WTC11 (cell line): ENCODE measurements around the gene PNPO. TPM values are rescaled to one million over a fixed set of nuclear protein-coding genes. Genes with fewer than 3 reads are reported as not detected.

Experiments used
- ATAC-seq: fragments of 200-7000 bp; cut with Tn5 transposase; 2 replicates; pipeline ENCODE4 v1.10.0; 2021; ENCODE audit warnings: mild to moderate bottlenecking, moderate library complexity
- CTCF ChIA-PET: fragments of 300-600 bp; sonication (Branson Sonifier 250); formaldehyde crosslinking; loops from one replicate; lab custom pipeline; 2021; ENCODE audit warnings: antibody characterized with exemption; lab: Charles Lee
- POLR2A ChIA-PET: fragments of 350-600 bp; sonication (Branson Sonifier 250); formaldehyde crosslinking; loops from one replicate; lab custom pipeline; 2021; ENCODE audit warnings: antibody characterized with exemption; lab: Charles Lee
- DNase-seq: peaks from one replicate; pipeline ENCODE4 v3.0.0; 2021; ENCODE audit warnings: low spot score
- H3K27ac Mint-ChIP-seq: 2 replicates; pipeline ENCODE4 v1.8.0; 2021; ENCODE audit warnings: mixed read lengths
- H3K27me3 Mint-ChIP-seq: 2 replicates; pipeline ENCODE4 v1.8.0; 2021; ENCODE audit warnings: low read depth, mild to moderate bottlenecking, moderate library complexity, mixed read lengths
- H3K36me3 Mint-ChIP-seq: 2 replicates; pipeline ENCODE4 v1.8.0; 2021; ENCODE audit warnings: mixed read lengths
- H3K4me1 Mint-ChIP-seq: 2 replicates; pipeline ENCODE4 v1.8.0; 2022; ENCODE audit warnings: mixed read lengths
- H3K4me3 Mint-ChIP-seq: 2 replicates; pipeline ENCODE4 v1.8.0; 2021; ENCODE audit warnings: mild to moderate bottlenecking, moderate library complexity, mixed read lengths
- H3K9me3 Mint-ChIP-seq: 2 replicates; pipeline ENCODE4 v1.8.0; 2021; ENCODE audit warnings: mixed read lengths
- CREB1 ChIP-seq: sonication (generic); formaldehyde crosslinking; IDR thresholded peaks from 2 replicates; pipeline ENCODE4 v1.8.0; 2023; ENCODE audit warnings: mild to moderate bottlenecking, missing genetic modification reagents
- FOXK1 ChIP-seq: sonication (generic); formaldehyde crosslinking; IDR thresholded peaks from 2 replicates; pipeline ENCODE4 v1.8.0; 2022; ENCODE audit warnings: mild to moderate bottlenecking, moderate library complexity, missing genetic modification reagents
- GABPB1 ChIP-seq: sonication (generic); formaldehyde crosslinking; IDR thresholded peaks from 2 replicates; pipeline ENCODE4 v1.8.1; 2023; ENCODE audit warnings: mild to moderate bottlenecking, missing genetic modification reagents
- GRHL2 ChIP-seq: fragments of 250-450 bp; sonication (Bioruptor Pico); IDR thresholded peaks from 2 replicates; pipeline ENCODE4 v1.8.0; 2022; ENCODE audit warnings: mild to moderate bottlenecking, moderate library complexity; ENCODE audit not compliant: insufficient replicate concordance, severe bottlenecking
- KAT7 ChIP-seq: sonication (generic); formaldehyde crosslinking; IDR thresholded peaks from 2 replicates; pipeline ENCODE4 v1.8.1; 2023; ENCODE audit warnings: missing genetic modification reagents, mild to moderate bottlenecking, borderline replicate concordance
- MYBL2 ChIP-seq: sonication (generic); formaldehyde crosslinking; IDR thresholded peaks from 2 replicates; pipeline ENCODE4 v1.8.1; 2023; ENCODE audit warnings: mild to moderate bottlenecking, moderate library complexity, missing genetic modification reagents
- NR2C2 ChIP-seq: sonication (generic); formaldehyde crosslinking; IDR thresholded peaks from 2 replicates; pipeline ENCODE4 v1.8.0; 2022; ENCODE audit warnings: mild to moderate bottlenecking, missing genetic modification reagents
- OVOL2 ChIP-seq: fragments of 250-450 bp; sonication (Bioruptor Pico); IDR thresholded peaks from 2 replicates; pipeline ENCODE4 v1.9.0; 2021; ENCODE audit warnings: mild to moderate bottlenecking, borderline replicate concordance
- TEAD4 ChIP-seq: sonication (generic); formaldehyde crosslinking; IDR thresholded peaks from 2 replicates; pipeline ENCODE4 v1.8.0; 2022; ENCODE audit warnings: mild to moderate bottlenecking, missing genetic modification reagents
- ZNF138 ChIP-seq: sonication (generic); formaldehyde crosslinking; conservative IDR thresholded peaks from 2 replicates; pipeline ENCODE4 v1.8.1; 2022; ENCODE audit warnings: mild to moderate bottlenecking, moderate library complexity, missing genetic modification reagents
- ZNF263 ChIP-seq: sonication (generic); formaldehyde crosslinking; IDR thresholded peaks from 2 replicates; pipeline ENCODE4 v1.8.1; 2022; ENCODE audit warnings: low read depth, mild to moderate bottlenecking, moderate library complexity, missing genetic modification reagents
- ZNF416 ChIP-seq: fragments of 250-450 bp; sonication (Bioruptor Pico); IDR thresholded peaks from 2 replicates; pipeline ENCODE4 v1.9.0; 2021; ENCODE audit warnings: mild to moderate bottlenecking, inconsistent platforms
- total RNA-seq: library from RNA; stranded (reverse); gene quantifications from 3 replicates; pipeline ENCODE4 v1.2.3, GENCODE V29; 2021
- TF ChIP-seq, protein P1 (sequence below): sonication (generic); formaldehyde crosslinking; IDR thresholded peaks from 2 replicates; pipeline ENCODE4 v1.8.0; 2023; ENCODE audit warnings: missing genetic modification reagents, mild to moderate bottlenecking, borderline replicate concordance
- TF ChIP-seq, protein P2 (sequence below): fragments of 250-450 bp; sonication (Bioruptor Pico); IDR thresholded peaks from 2 replicates; pipeline ENCODE4 v1.8.0; 2021; ENCODE audit warnings: mild to moderate bottlenecking
- TF ChIP-seq, protein P3 (sequence below): sonication (generic); formaldehyde crosslinking; IDR thresholded peaks from 2 replicates; pipeline ENCODE4 v1.8.1; 2023; ENCODE audit warnings: mild to moderate bottlenecking, moderate library complexity, missing genetic modification reagents
- TF ChIP-seq, protein P4 (sequence below): sonication (generic); formaldehyde crosslinking; conservative IDR thresholded peaks from 2 replicates; pipeline ENCODE4 v1.8.1; 2023; ENCODE audit warnings: mild to moderate bottlenecking, low read depth, missing genetic modification reagents, moderate library complexity
- TF ChIP-seq, protein P5 (sequence below): sonication (generic); formaldehyde crosslinking; IDR thresholded peaks from 2 replicates; pipeline ENCODE4 v1.8.0; 2022; ENCODE audit warnings: mild to moderate bottlenecking, missing genetic modification reagents

PNPO gene
- total RNA-seq, 1 experiment from 2014 or later: 12.2 TPM

DNA sequence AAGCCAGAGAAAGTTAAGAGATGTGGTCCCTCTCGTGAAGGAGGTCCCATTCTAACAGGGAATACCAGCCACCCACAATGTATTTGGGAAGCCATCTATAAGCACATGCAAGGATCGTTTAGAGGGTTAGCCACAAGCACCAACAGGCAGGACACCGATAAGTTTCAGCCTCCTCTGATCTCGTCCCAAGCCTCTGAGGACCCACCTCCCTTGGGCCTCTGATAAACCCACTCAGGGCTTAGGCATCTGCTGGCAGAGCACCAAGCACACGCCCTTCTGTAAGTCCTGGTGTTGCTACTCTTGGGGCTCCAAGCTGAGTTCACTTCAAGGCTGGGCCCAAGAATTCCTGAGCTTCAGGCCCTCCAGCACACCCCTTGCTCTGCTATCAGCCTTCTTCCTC lies 5.4 kb upstream of the PNPO start:
- ATAC-seq (no peak), DNase-seq (no peak)
- H3K27me3 Mint-ChIP-seq: peaks cover 21% of the 10 kb centered on the region
- TF ChIP-seq CREB1 (CRISPR knock-in tag) (no peak), TEAD4 (CRISPR knock-in tag) (no peak), GABPB1 (CRISPR knock-in tag) (no peak), FOXK1 (no peak), ZNF138 (no peak), OVOL2 (CRISPR knock-in tag) (no peak), ZNF416 (CRISPR knock-in tag) (no peak), MYBL2 (CRISPR knock-in tag) (no peak), NR2C2 (CRISPR knock-in tag) (no peak), GRHL2 (no peak), ZNF263 (CRISPR knock-in tag) (no peak), KAT7 (CRISPR knock-in tag) (no peak)
- TF ChIP-seq, protein P1, sequence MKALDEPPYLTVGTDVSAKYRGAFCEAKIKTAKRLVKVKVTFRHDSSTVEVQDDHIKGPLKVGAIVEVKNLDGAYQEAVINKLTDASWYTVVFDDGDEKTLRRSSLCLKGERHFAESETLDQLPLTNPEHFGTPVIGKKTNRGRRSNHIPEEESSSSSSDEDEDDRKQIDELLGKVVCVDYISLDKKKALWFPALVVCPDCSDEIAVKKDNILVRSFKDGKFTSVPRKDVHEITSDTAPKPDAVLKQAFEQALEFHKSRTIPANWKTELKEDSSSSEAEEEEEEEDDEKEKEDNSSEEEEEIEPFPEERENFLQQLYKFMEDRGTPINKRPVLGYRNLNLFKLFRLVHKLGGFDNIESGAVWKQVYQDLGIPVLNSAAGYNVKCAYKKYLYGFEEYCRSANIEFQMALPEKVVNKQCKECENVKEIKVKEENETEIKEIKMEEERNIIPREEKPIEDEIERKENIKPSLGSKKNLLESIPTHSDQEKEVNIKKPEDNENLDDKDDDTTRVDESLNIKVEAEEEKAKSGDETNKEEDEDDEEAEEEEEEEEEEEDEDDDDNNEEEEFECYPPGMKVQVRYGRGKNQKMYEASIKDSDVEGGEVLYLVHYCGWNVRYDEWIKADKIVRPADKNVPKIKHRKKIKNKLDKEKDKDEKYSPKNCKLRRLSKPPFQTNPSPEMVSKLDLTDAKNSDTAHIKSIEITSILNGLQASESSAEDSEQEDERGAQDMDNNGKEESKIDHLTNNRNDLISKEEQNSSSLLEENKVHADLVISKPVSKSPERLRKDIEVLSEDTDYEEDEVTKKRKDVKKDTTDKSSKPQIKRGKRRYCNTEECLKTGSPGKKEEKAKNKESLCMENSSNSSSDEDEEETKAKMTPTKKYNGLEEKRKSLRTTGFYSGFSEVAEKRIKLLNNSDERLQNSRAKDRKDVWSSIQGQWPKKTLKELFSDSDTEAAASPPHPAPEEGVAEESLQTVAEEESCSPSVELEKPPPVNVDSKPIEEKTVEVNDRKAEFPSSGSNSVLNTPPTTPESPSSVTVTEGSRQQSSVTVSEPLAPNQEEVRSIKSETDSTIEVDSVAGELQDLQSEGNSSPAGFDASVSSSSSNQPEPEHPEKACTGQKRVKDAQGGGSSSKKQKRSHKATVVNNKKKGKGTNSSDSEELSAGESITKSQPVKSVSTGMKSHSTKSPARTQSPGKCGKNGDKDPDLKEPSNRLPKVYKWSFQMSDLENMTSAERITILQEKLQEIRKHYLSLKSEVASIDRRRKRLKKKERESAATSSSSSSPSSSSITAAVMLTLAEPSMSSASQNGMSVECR: no peak
- TF ChIP-seq, protein P2, sequence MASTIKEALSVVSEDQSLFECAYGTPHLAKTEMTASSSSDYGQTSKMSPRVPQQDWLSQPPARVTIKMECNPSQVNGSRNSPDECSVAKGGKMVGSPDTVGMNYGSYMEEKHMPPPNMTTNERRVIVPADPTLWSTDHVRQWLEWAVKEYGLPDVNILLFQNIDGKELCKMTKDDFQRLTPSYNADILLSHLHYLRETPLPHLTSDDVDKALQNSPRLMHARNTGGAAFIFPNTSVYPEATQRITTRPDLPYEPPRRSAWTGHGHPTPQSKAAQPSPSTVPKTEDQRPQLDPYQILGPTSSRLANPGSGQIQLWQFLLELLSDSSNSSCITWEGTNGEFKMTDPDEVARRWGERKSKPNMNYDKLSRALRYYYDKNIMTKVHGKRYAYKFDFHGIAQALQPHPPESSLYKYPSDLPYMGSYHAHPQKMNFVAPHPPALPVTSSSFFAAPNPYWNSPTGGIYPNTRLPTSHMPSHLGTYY: no peak
- TF ChIP-seq, protein P3, sequence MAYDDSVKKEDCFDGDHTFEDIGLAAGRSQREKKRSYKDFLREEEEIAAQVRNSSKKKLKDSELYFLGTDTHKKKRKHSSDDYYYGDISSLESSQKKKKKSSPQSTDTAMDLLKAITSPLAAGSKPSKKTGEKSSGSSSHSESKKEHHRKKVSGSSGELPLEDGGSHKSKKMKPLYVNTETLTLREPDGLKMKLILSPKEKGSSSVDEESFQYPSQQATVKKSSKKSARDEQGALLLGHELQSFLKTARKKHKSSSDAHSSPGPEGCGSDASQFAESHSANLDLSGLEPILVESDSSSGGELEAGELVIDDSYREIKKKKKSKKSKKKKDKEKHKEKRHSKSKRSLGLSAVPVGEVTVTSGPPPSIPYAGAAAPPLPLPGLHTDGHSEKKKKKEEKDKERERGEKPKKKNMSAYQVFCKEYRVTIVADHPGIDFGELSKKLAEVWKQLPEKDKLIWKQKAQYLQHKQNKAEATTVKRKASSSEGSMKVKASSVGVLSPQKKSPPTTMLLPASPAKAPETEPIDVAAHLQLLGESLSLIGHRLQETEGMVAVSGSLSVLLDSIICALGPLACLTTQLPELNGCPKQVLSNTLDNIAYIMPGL (CRISPR knock-in tag): no peak
- TF ChIP-seq, protein P4, sequence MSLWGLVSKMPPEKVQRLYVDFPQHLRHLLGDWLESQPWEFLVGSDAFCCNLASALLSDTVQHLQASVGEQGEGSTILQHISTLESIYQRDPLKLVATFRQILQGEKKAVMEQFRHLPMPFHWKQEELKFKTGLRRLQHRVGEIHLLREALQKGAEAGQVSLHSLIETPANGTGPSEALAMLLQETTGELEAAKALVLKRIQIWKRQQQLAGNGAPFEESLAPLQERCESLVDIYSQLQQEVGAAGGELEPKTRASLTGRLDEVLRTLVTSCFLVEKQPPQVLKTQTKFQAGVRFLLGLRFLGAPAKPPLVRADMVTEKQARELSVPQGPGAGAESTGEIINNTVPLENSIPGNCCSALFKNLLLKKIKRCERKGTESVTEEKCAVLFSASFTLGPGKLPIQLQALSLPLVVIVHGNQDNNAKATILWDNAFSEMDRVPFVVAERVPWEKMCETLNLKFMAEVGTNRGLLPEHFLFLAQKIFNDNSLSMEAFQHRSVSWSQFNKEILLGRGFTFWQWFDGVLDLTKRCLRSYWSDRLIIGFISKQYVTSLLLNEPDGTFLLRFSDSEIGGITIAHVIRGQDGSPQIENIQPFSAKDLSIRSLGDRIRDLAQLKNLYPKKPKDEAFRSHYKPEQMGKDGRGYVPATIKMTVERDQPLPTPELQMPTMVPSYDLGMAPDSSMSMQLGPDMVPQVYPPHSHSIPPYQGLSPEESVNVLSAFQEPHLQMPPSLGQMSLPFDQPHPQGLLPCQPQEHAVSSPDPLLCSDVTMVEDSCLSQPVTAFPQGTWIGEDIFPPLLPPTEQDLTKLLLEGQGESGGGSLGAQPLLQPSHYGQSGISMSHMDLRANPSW (CRISPR knock-in tag): no peak
- TF ChIP-seq, protein P5, sequence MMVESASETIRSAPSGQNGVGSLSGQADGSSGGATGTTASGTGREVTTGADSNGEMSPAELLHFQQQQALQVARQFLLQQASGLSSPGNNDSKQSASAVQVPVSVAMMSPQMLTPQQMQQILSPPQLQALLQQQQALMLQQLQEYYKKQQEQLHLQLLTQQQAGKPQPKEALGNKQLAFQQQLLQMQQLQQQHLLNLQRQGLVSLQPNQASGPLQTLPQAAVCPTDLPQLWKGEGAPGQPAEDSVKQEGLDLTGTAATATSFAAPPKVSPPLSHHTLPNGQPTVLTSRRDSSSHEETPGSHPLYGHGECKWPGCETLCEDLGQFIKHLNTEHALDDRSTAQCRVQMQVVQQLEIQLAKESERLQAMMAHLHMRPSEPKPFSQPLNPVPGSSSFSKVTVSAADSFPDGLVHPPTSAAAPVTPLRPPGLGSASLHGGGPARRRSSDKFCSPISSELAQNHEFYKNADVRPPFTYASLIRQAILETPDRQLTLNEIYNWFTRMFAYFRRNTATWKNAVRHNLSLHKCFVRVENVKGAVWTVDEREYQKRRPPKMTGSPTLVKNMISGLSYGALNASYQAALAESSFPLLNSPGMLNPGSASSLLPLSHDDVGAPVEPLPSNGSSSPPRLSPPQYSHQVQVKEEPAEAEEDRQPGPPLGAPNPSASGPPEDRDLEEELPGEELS (CRISPR knock-in tag): no peak
- H3K27ac Mint-ChIP-seq: no peak overlapping the region
- peaks cover 2% of the 10 kb centered on the region; the same call in 1 of the 2 replicates for H3K36me3 Mint-ChIP-seq
- H3K4me1 Mint-ChIP-seq: peaks cover 3% of the 10 kb centered on the region; the same call in 1 of the 2 replicates
- H3K9me3 Mint-ChIP-seq: peaks cover 3% of the 10 kb centered on the region
- ChIA-PET CTCF (interaction anchor here (1.1 to 1.5 kb wide), 4 partner anchors 11 to 95 kb away, joined by 3 to 8 read pairs (median 5); no protein-coding TSS in a partner anchor), POLR2A (no interaction called here)
- H3K4me3 Mint-ChIP-seq: no peak overlapping the region
